IMR-90 (cell line): ENCODE data around the gene TMED8. TPM values are rescaled to one million over a fixed set of nuclear protein-coding genes. Genes with fewer than 3 reads are reported as not detected.

Experiments used
- ATAC-seq: fragments of 200-7000 bp; cut with Tn5 transposase; 2 replicates; pipeline ENCODE4 v1.9.1; 2020; ENCODE audit warnings: low read depth, mild to moderate bottlenecking, moderate library complexity
- BruUV-seq: library from RNA; stranded (reverse); fragments of 400-500 nt; replicated peaks from 2 replicates; lab custom pipeline; 2021; lab: Mats Ljungman, UMichigan
- CTCF ChIA-PET: fragments of 300-600 bp; formaldehyde crosslinking; extraction: SDS; loops from one replicate; lab custom pipeline; 2021; ENCODE audit warnings: antibody characterized with exemption; lab: Yijun Ruan, JAX
- POLR2A ChIA-PET: fragments of 300-600 bp; sonication (Branson Sonifier 250); formaldehyde crosslinking; loops from one replicate; lab custom pipeline; 2022; ENCODE audit warnings: antibody characterized with exemption; ENCODE audit not compliant: unreplicated experiment; lab: Charles Lee
- DNase-seq: peaks from one replicate; pipeline ENCODE4 v3.0.0; 2013
- H2AFZ ChIP-seq: replicated peaks from 2 replicates; pipeline ENCODE3; 2013; ENCODE audit warnings: low read length, mild to moderate bottlenecking; ENCODE audit not compliant: poor library complexity
- H2AK5ac ChIP-seq: 2 replicates; pipeline ENCODE4 v1.6.1; 2013; ENCODE audit warnings: low read depth, low read length, inconsistent platforms
- H2AK9ac ChIP-seq: replicated peaks from 2 replicates; pipeline ENCODE3; 2013; ENCODE audit warnings: mild to moderate bottlenecking, low read depth, low read length, moderate library complexity; ENCODE audit not compliant: poor library complexity
- H2BK120ac ChIP-seq: 2 replicates; pipeline ENCODE4 v1.6.1; 2013; ENCODE audit warnings: low read depth, low read length, inconsistent platforms
- H2BK15ac ChIP-seq: 3 replicates; pipeline ENCODE4 v1.6.1; 2013; ENCODE audit warnings: low read depth, low read length, inconsistent platforms
- H2BK20ac ChIP-seq: 2 replicates; pipeline ENCODE4 v1.6.1; 2013; ENCODE audit warnings: low read depth, mild to moderate bottlenecking, inconsistent platforms, low read length, moderate library complexity
- H2BK5ac ChIP-seq: 2 replicates; pipeline ENCODE4 v1.6.1; 2013; ENCODE audit warnings: mild to moderate bottlenecking, low read depth, low read length, inconsistent platforms; ENCODE audit not compliant: poor library complexity, severe bottlenecking
- H3K14ac ChIP-seq: replicated peaks from 2 replicates; pipeline ENCODE4 v1.6.1; 2013; ENCODE audit warnings: low read depth, low read length, inconsistent platforms
- H3K18ac ChIP-seq: 2 replicates; pipeline ENCODE4 v1.6.1; 2013; ENCODE audit warnings: low read depth, low read length, control low read depth
- H3K23ac ChIP-seq: 2 replicates; pipeline ENCODE4 v1.6.1; 2013; ENCODE audit warnings: low read depth, low read length, inconsistent platforms
- H3K27ac ChIP-seq: 2 replicates; pipeline ENCODE4 v1.5.1; 2013; ENCODE audit warnings: mild to moderate bottlenecking, control low read depth, low read length; ENCODE audit not compliant: insufficient read depth
- H3K27me3 ChIP-seq: 2 replicates; pipeline ENCODE4 v1.6.1; 2013; ENCODE audit warnings: low read length; ENCODE audit not compliant: control insufficient read depth, insufficient read depth
- H3K36me3 ChIP-seq: 2 replicates; pipeline ENCODE4 v1.6.1; 2013; ENCODE audit warnings: low read length, mixed read lengths; ENCODE audit not compliant: control insufficient read depth, insufficient read depth
- H3K4ac ChIP-seq: 2 replicates; pipeline ENCODE4 v1.6.1; 2013; ENCODE audit warnings: low read depth, low read length, inconsistent platforms
- H3K4me1 ChIP-seq: 2 replicates; pipeline ENCODE4 v1.6.1; 2013; ENCODE audit warnings: low read length, mixed read lengths; ENCODE audit not compliant: control insufficient read depth, insufficient read depth
- H3K4me2 ChIP-seq: 2 replicates; pipeline ENCODE4 v1.6.1; 2013; ENCODE audit warnings: low read depth, mild to moderate bottlenecking, control low read depth, low read length, moderate library complexity
- H3K4me3 ChIP-seq: 2 replicates; pipeline ENCODE4 v1.5.1; 2013; ENCODE audit warnings: low read depth, mild to moderate bottlenecking, control low read depth, low read length, moderate library complexity; ENCODE audit not compliant: insufficient read depth
- H3K56ac ChIP-seq: 2 replicates; pipeline ENCODE4 v1.6.1; 2013; ENCODE audit warnings: low read length, inconsistent platforms; ENCODE audit not compliant: insufficient read depth; ENCODE audit errors: extremely low read depth
- H3K79me1 ChIP-seq, 2 experiments: 2 replicates each; pipeline ENCODE4 v1.6.1; 2013; ENCODE audit warnings: low read length in 2 of 2, inconsistent platforms in 1 of 2, low read depth in 1 of 2
- H3K9ac ChIP-seq: 2 replicates; pipeline ENCODE4 v1.6.1; 2013; ENCODE audit warnings: low read depth, low read length, control low read depth
- H3K9me1 ChIP-seq: 2 replicates; pipeline ENCODE4 v1.6.1; 2013; ENCODE audit warnings: low read length, inconsistent platforms; ENCODE audit not compliant: insufficient read depth
- H3K9me3 ChIP-seq: 2 replicates; pipeline ENCODE4 v1.6.1; 2013; ENCODE audit warnings: low read length; ENCODE audit not compliant: control insufficient read depth, insufficient read depth
- H4K20me1 ChIP-seq: 2 replicates; pipeline ENCODE4 v1.6.1; 2013; ENCODE audit warnings: low read length, inconsistent platforms; ENCODE audit not compliant: insufficient read depth
- H4K5ac ChIP-seq: 2 replicates; pipeline ENCODE4 v1.6.1; 2013; ENCODE audit warnings: mild to moderate bottlenecking, low read depth, low read length, control low read depth
- H4K8ac ChIP-seq, 2 experiments: 2 replicates each; pipeline ENCODE4 v1.6.1; 2013; ENCODE audit warnings: low read depth in 2 of 2, low read length in 2 of 2, control low read depth in 1 of 2, inconsistent platforms in 1 of 2
- H4K91ac ChIP-seq: 2 replicates; pipeline ENCODE4 v1.6.1; 2013; ENCODE audit warnings: low read depth, low read length, inconsistent platforms; ENCODE audit not compliant: insufficient read depth
- CEBPB ChIP-seq: IDR thresholded peaks from 2 replicates; pipeline ENCODE4 v1.6.1; 2012; ENCODE audit warnings: low read depth, low read length, improper control_type of control experiment
- POLR2A ChIP-seq: IDR thresholded peaks from 2 replicates; pipeline ENCODE4 v1.6.1; 2012; ENCODE audit warnings: mild to moderate bottlenecking, low read depth, low read length
- WGBS, 2 experiments: methylation state at CpG; one replicate each; pipeline versions ENCODE4 v1.1.5 to v1.1.7; 2013; ENCODE audit warnings: missing lambda C conversion rate in 2 of 2; ENCODE audit not compliant: insufficient read length in 1 of 2; ENCODE audit errors: extremely low coverage in 2 of 2; 5-methylcytosine and 5-hydroxymethylcytosine counted together
- dilution Hi-C: fragments of 300-500 bp; cut with HindIII; formaldehyde crosslinking; loops from one replicate; pipeline ENCODE4 v1.14.3; 2018; ENCODE audit warnings: low sequenced_read_pairs; ENCODE audit not compliant: unreplicated experiment
- in situ Hi-C: fragments of 300-500 bp; cut with MboI; formaldehyde crosslinking; loops from 3 replicates; pipeline ENCODE4 v1.14.3; 2019; ENCODE audit warnings: low sequenced_read_pairs, inconsistent platforms, mixed read lengths
- intact Hi-C: fragments of 100-400 bp; cut with micrococcal nuclease; formaldehyde crosslinking; loops from 2 replicates; pipeline ENCODE4 v1.10.0; 2022
- polyA plus RNA-seq, 3 experiments: library from polyadenylated mRNA; depleted of rRNA; stranded (reverse); fragments of >200 nt; gene quantifications; 2 replicates each; pipeline ENCODE4 v1.2.3, GENCODE V29; 2012; ENCODE audit warnings: low replicate concordance in 1 of 3
- total RNA-seq: library from RNA; depleted of rRNA; stranded (reverse); fragments of >200 nt; gene quantifications from 2 replicates; pipeline ENCODE4 v1.2.3, GENCODE V29; 2012

Gene TMED8
- total and polyA plus RNA-seq, 2 of the 4 experiments (the other 2 are of a cell fraction): 2.2 to 5.0 TPM

DNA sequence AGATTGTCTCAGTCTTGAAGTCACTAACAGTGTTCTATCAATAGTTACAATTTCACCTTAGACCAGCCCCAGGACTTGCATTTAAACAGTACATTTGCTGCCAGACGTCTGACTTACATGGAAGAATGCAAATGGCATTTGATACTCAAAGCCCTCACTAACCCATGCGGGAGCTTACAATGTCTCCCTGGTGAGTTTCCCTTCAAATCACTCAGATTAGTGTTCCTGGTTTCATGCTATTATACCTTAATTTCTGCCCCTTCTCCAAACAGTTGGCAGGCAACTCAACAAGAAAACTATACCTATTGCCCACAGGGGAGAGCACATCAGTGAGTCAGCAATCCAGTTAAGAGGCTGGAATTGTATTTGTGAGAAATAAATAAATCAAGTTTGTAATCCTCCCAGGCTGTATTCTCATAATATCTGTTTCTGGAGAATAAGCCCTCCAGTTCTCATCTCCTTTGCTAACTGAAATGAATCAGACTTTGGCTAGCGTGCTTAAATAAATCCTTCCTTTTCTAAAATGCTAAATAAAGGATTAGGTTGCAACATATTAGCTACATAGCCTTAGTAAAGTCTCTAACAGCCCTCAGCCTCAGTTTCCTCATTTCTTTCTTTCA, 32.4 kb downstream of the TMED8 start:
- Histone ChIP-seq H2BK120ac (no peak overlapping the region), H3K27ac (no peak overlapping the region), H3K79me1 (no peaks in the 10 kb centered on the region), H3K9me1 (0 out of 2 replicates have a peak, but pooled peaks cover 4% of the 10 kb centered on the region), H2AK5ac (no peak overlapping the region), H3K4ac (no peak overlapping the region), H3K14ac (no peak overlapping the region), H2AFZ (no peak overlapping the region), H3K9me3 (no peaks in the 10 kb centered on the region), H3K56ac (no peak overlapping the region), H4K20me1 (no peaks in the 10 kb centered on the region), H3K27me3 (no peaks in the 10 kb centered on the region), H3K4me1 (peaks cover 4% of the 10 kb centered on the region; the same call in 1 of the 2 replicates), H2AK9ac (no peak overlapping the region), H3K4me2 (no peak overlapping the region; the same call in 1 of the 2 replicates), H2BK20ac (no peak overlapping the region), H4K8ac (no peak overlapping the region), H3K18ac (no peak overlapping the region), H3K9ac (no peak overlapping the region), H3K4me3 (no peak overlapping the region), H3K36me3 (peaks cover 10% of the 10 kb centered on the region), H2BK15ac (no peak overlapping the region), H2BK5ac (no peak overlapping the region), H3K23ac (no peak overlapping the region), H4K91ac (no peak overlapping the region), H4K5ac (no peak overlapping the region)
- dilution Hi-C loops (no loop called here), intact Hi-C loops (no loop called here), in situ Hi-C loops (no loop called here)
- peak; percentile 59 for DNase-seq
- CTCF ChIA-PET: no interaction called here
- BruUV-seq: no TSS peak
- 43% methylated on average over 1 of the region's 3 CpGs; no CpG with 5 or more reads in 1 of the 2 experiments for WGBS, 2 experiments
- ATAC-seq: peak; percentile 67
- 0 out of 2 replicates have a peak, but pooled peaks have one; percentile 18 for TF ChIP-seq CEBPB
- TF ChIP-seq POLR2A: no peak
- POLR2A ChIA-PET: no interaction called here
